OCI-LY7 (cell line): Measurements from ENCODE around the gene PPARG. TPM values are rescaled to one million over a fixed set of nuclear protein-coding genes. Genes with fewer than 3 reads are reported as not detected.
A peak's percentile ranks its signal among the peaks of the same experiment; 100 is the strongest.

Experiments used
- Bru-seq: library from RNA; stranded (reverse); fragments of 400-500 nt; gene quantifications from one replicate; lab custom pipeline; 2021; lab: Mats Ljungman, UMichigan
- BruChase-seq, 2 experiments: library from RNA; stranded (reverse); fragments of 400-500 nt; gene quantifications; one replicate each; lab custom pipeline; 2021; lab: Mats Ljungman, UMichigan
- BruUV-seq: library from RNA; stranded (reverse); fragments of 400-500 nt; replicated peaks from 2 replicates; lab custom pipeline; 2021; lab: Mats Ljungman, UMichigan
- CTCF ChIA-PET: fragments of 300-600 bp; sonication (Branson Sonifier 250); formaldehyde crosslinking; loops from one replicate; lab custom pipeline; 2022; ENCODE audit warnings: antibody characterized with exemption; ENCODE audit not compliant: unreplicated experiment; lab: Charles Lee
- POLR2A ChIA-PET: fragments of 300-600 bp; sonication (Branson Sonifier 250); formaldehyde crosslinking; loops from one replicate; lab custom pipeline; 2022; ENCODE audit warnings: antibody characterized with exemption; lab: Charles Lee
- DNase-seq: peaks from one replicate; pipeline ENCODE4 v3.0.0-alpha.2; 2015; ENCODE audit warnings: low spot score
- H2AFZ ChIP-seq: fragments of 200-600 bp; sonication (generic), shearing (Covaris generic); 2 replicates; pipeline ENCODE4 v1.6.1; 2014; ENCODE audit warnings: mild to moderate bottlenecking, antibody characterized with exemption, low read length, moderate library complexity
- H3K27ac ChIP-seq: fragments of 200-600 bp; sonication (generic); 2 replicates; pipeline ENCODE4 v1.5.1; 2014; ENCODE audit warnings: mixed run types, low read depth, mild to moderate bottlenecking, moderate library complexity, low read length, inconsistent platforms; ENCODE audit not compliant: poor library complexity, severe bottlenecking
- H3K36me3 ChIP-seq: fragments of 200-600 bp; sonication (generic); 2 replicates; pipeline ENCODE4 v1.6.1; 2014; ENCODE audit warnings: mild to moderate bottlenecking, antibody characterized with exemption, low read length, moderate library complexity, mixed read lengths; ENCODE audit not compliant: insufficient read depth
- H3K4me1 ChIP-seq: fragments of 200-600 bp; sonication (generic); 2 replicates; pipeline ENCODE4 v1.5.1; 2014; ENCODE audit warnings: mild to moderate bottlenecking, low read length; ENCODE audit not compliant: insufficient read depth, poor library complexity, severe bottlenecking
- H3K4me2 ChIP-seq: fragments of 200-600 bp; sonication (generic); 2 replicates; pipeline ENCODE4 v1.6.1; 2014; ENCODE audit warnings: mild to moderate bottlenecking, low read length
- H3K4me3 ChIP-seq: fragments of 200-600 bp; sonication (generic); 2 replicates; pipeline ENCODE4 v1.5.1; 2014; ENCODE audit warnings: mild to moderate bottlenecking, low read depth, low read length; ENCODE audit not compliant: poor library complexity, severe bottlenecking
- H3K79me2 ChIP-seq: fragments of 200-600 bp; sonication (generic); 2 replicates; pipeline ENCODE4 v1.6.1; 2016; ENCODE audit warnings: low read depth, mild to moderate bottlenecking, low read length, moderate library complexity, mixed read lengths; ENCODE audit not compliant: insufficient read depth
- H3K9me2 ChIP-seq: fragments of 200-600 bp; sonication (generic); 2 replicates; pipeline ENCODE4 v1.6.1; 2016; ENCODE audit warnings: mild to moderate bottlenecking, low read length, mixed read lengths; ENCODE audit not compliant: insufficient read depth
- H3K9me3 ChIP-seq: fragments of 200-600 bp; sonication (generic); 2 replicates; pipeline ENCODE4 v1.6.1; 2014; ENCODE audit warnings: mild to moderate bottlenecking, mixed run types, low read length, mixed read lengths
- H4K20me1 ChIP-seq: fragments of 200-600 bp; sonication (generic); 2 replicates; pipeline ENCODE4 v1.6.1; 2014; ENCODE audit warnings: mild to moderate bottlenecking, antibody characterized with exemption, low read length, moderate library complexity, mixed read lengths; ENCODE audit not compliant: insufficient read depth
- CTCF ChIP-seq: fragments of 200-600 bp; sonication (generic); conservative IDR thresholded peaks from 2 replicates; pipeline ENCODE4 v1.5.1; 2014; ENCODE audit warnings: mild to moderate bottlenecking, antibody characterized with exemption, low read length, moderate library complexity, mixed read lengths
- EZH2phosphoT487 ChIP-seq: fragments of 200-600 bp; sonication (generic); IDR thresholded peaks from 2 replicates; pipeline ENCODE4 v1.6.1; 2018; ENCODE audit warnings: low read depth, borderline replicate concordance, mild to moderate bottlenecking, mixed run types, antibody characterized with exemption, low read length, moderate library complexity, mixed read lengths
- intact Hi-C: fragments of 100-400 bp; cut with micrococcal nuclease; formaldehyde crosslinking; loops from one replicate; pipeline ENCODE4 v1.10.0; 2022; ENCODE audit not compliant: unreplicated experiment
- long read RNA-seq: library from polyadenylated mRNA; stranded (forward); transcript quantifications from one replicate; pipeline ENCODE4 v2.0.0, GENCODE V29; 2022
- total RNA-seq, 2 experiments: library from RNA; depleted of rRNA in 1 of 2; stranded (reverse); fragments of >200 nt in 1 of 2; shearing (Covaris generic) in 1 of 2; gene quantifications; 2 replicates each; pipeline ENCODE4 v1.2.3, GENCODE V29; 2014 to 2022

Gene PPARG
- total RNA-seq (2014; rRNA removed; shearing (Covaris generic)) (not detected in 2 replicates), total RNA-seq (2022) (not detected in 2 replicates), Bru-seq, nascent RNA (percentile 10 among the genes with signal in this experiment), BruChase-seq, experiment 1, labeled RNA remaining after a 6-hour chase (percentile 6 among the genes with signal in this experiment), BruChase-seq, experiment 2, labeled RNA remaining after a 2-hour chase (percentile 10 among the genes with signal in this experiment)
- long read RNA-seq = 0 reads

GRCh38 chr3:12288182-12289129 is at the start of gene PPARG:
Gene PPARG (plus strand): TSS chr3:12289070. CDS start chr3:12379712, 90,642 bp downstream.
- Histone ChIP-seq H3K4me2 (no peak within 1 kb of the TSS), H3K4me1 (no peaks in the 10 kb centered on the region), H3K27ac (no peak within 1 kb of the TSS), H2AFZ (no peak within 1 kb of the TSS), H3K36me3 (no peaks in the 10 kb centered on the region), H3K9me2 (no peaks in the 10 kb centered on the region), H3K79me2 (no peaks in the 10 kb centered on the region), H4K20me1 (no peaks in the 10 kb centered on the region), H3K4me3 (no peak within 1 kb of the TSS), H3K9me3 (no peaks in the 10 kb centered on the region)
- no peak for DNase-seq
- no peak for TF ChIP-seq EZH2phosphoT487
- intact Hi-C loops = no loop called here
- BruUV-seq = no TSS peak
- ChIA-PET CTCF (no interaction called here), POLR2A (no interaction called here)

GRCh38 chr3:12239301-12239700 is 49.6 kb upstream of the PPARG start:
- ChIA-PET POLR2A (no interaction called here), CTCF (no interaction called here)
- H3K9me2 ChIP-seq = no peaks in the 10 kb centered on the region
- intact Hi-C loops = no loop called here
- no peaks in the 10 kb centered on the region for H3K9me3 ChIP-seq
- H3K27ac ChIP-seq = no peak overlapping the region
- H2AFZ ChIP-seq = no peak overlapping the region
- H4K20me1 ChIP-seq = no peaks in the 10 kb centered on the region
- no peaks in the 10 kb centered on the region for H3K79me2 ChIP-seq
- no peak overlapping the region for H3K4me3 ChIP-seq
- H3K36me3 ChIP-seq = no peaks in the 10 kb centered on the region
- no peak for DNase-seq
- no peak overlapping the region for H3K4me2 ChIP-seq
- BruUV-seq = no TSS peak
- TF ChIP-seq CTCF (no peak), EZH2phosphoT487 (no peak)
- H3K4me1 ChIP-seq = no peaks in the 10 kb centered on the region

- ChIA-PET CTCF (no interaction called here), POLR2A (no interaction called here)
- H3K4me1 ChIP-seq = no peaks in the 10 kb centered on the region
- no peak overlapping the region for H3K27ac ChIP-seq
- no peak overlapping the region for H3K4me2 ChIP-seq
- no peak overlapping the region for H3K4me3 ChIP-seq
- no peak overlapping the region for H2AFZ ChIP-seq
- no peak for TF ChIP-seq CTCF
- no peak for TF ChIP-seq EZH2phosphoT487
- no peaks in the 10 kb centered on the region for H3K79me2 ChIP-seq
- no peaks in the 10 kb centered on the region for H3K9me3 ChIP-seq
- no peaks in the 10 kb centered on the region for H3K9me2 ChIP-seq
- DNase-seq = no peak
- intact Hi-C loops = no loop called here
- H3K36me3 ChIP-seq = no peaks in the 10 kb centered on the region
- no peaks in the 10 kb centered on the region for H4K20me1 ChIP-seq
- no TSS peak for BruUV-seq
These were observed 46.1 kb upstream of the PPARG start for GRCh38 chr3:12242772-12243171.
